ENCODE data around the gene KRTAP4-5.
"Not testable (repeated sequence)": the region's sequence is repeated elsewhere in the genome, so short reads cannot be mapped to it uniquely, and the experiment has no call there.

The KRTAP4-5 gene

DNA sequence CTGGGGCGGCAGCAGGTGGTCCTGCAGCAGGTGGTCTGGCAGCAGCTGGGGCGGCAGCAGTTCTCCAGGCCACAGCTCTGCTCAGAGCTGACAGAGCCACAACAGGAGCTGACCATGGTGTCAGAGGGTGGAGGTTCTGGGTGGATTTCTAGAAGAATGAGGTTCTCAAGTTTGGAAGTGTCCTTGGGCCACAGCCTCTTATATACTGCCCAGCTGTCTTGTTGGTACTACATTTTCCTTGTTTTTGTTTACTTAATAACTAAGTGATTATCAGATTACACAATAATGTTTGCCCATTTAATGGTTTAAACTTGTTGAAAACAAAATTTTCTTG is at the start of gene KRTAP4-5:
KRTAP4-5 (minus strand) TSS at position 174 of the 334 bp plus-strand sequence; CDS start at position 116, 58 bp downstream.
- DNase-seq (ENCODE audit: low read depth), result no peak

DNA sequence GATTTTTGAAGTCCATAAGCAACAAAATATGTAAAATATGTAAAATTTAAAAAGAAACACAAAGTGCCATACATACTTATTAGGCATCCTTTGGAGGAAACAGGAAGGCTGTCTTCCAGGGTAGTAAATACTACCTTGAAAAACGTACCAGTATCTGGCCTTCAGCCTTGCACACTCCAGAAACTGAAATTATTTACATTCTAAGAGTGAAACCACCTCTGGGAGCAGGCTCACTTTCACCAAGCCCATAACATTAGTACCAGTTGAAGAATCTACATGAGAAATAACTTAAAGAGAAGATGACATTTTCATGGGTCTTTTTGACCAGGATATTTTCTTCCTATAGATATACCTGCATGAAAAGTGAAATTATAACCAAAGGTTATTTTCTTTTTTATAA is 46.4 kb upstream of the KRTAP4-5 start:
- no peak for DNase-seq (ENCODE audit: low read depth)

DNA sequence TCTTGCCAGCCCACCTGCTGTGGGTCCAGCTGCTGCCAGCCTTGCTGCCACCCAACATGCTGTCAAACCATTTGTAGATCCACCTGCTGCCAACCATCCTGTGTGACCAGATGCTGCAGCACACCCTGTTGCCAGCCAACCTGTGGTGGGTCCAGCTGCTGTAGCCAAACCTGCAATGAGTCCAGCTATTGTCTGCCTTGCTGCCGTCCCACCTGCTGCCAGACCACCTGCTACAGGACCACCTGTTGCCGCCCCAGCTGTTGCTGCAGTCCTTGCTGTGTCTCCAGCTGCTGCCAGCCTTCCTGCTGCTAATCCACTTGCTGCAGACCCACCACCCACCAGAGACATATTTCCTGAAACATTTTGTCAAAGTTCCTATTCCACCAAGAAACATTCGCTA is 40.7 kb upstream of the KRTAP4-5 start:
- DNase-seq (ENCODE audit: low read depth), result no peak

DNA sequence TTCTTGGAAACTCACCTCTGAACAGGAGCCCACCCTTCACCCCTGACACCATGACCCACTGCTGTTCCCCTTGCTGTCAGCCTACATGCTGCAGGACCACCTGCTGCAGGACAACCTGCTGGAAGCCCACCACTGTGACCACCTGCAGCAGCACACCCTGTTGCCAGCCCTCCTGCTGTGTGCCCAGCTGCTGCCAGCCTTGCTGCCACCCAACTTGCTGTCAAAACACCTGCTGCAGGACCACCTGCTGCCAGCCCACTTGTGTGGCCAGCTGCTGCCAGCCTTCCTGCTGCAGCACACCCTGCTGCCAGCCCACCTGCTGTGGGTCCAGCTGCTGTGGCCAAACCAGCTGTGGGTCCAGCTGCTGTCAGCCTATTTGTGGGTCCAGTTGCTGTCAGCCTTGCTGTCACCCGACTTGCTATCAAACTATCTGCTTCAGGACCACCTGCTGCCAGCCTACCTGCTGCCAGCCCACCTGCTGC is 40.3 kb upstream of the KRTAP4-5 start, which contains the start of gene KRTAP9-1:
KRTAP9-1 (plus strand) TSS at position 51 of the 482 bp plus-strand sequence; CDS start at position 51, 0 bp downstream.
- not testable (repeated sequence) for DNase-seq (ENCODE audit: low read depth)

DNA sequence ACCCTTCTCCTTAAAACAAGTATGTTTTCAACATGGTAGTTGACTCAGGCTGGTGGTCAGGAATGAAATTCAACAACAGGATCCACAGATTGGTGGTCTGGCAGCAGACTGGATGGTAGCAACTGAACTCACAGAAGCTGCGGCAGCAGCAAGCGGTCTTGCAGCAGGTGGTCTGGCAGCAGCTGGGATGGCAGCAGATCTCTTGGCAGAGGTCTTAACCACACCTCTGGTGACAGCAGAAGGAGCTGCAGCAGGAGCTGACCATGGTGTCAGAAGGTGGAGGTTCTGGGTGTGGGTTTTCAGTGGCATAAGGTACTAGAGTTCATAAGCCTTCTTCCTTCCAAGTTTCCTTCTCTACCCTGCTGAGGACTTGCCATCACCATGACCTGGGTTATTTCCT is 37.2 kb upstream of the KRTAP4-5 start:
- no peak for DNase-seq (ENCODE audit: low read depth)

DNA sequence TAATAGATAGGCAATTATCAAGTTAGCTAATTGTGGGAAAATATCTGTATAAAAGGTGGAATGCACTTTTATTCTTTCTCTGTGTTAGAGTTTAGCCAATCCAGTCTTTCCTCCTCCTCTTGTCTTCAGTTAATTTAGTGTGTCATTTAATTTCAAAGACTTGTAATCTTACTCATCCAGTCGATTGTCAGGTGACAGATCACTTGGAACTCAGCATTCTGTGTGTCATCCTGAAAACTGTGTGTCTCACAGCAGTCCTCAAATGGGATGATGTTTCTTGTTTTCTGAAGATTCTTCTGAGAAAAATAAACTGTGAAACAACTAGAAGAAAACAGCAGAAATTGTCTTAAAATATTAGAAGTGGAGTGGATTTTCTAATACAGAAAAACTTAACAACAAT is 35.4 kb upstream of the KRTAP4-5 start:
- DNase-seq (ENCODE audit: low read depth), result no peak

DNA sequence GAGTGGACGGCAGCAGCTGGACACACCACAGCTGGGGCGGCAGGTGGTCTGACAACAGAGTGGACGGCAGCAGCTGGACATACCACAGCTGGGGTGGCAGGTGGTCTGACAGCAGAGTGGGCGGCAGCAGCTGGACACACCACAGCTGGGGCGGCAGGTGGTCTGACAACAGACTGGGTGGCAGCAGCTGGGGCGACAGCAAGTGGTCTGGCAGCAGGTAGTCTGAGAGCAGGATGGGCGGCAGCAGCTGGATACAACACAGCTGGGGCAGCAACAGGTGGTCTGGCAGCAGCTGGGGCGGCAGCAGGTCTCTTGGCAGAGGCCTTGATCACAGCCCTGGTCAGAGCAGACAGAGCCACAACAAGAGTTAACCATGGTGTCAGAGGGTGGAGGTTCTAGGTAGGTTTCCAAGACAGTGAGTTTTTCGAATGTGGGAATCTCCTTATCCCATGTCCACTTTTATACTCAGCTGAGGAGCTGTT is 34.9 kb upstream of the KRTAP4-5 start, which contains the start of gene KRTAP4-1:
KRTAP4-1 (minus strand) TSS at position 432 of the 482 bp plus-strand sequence; CDS start at position 375, 57 bp downstream.
- DNase-seq (ENCODE audit: low read depth), result no peak

DNA sequence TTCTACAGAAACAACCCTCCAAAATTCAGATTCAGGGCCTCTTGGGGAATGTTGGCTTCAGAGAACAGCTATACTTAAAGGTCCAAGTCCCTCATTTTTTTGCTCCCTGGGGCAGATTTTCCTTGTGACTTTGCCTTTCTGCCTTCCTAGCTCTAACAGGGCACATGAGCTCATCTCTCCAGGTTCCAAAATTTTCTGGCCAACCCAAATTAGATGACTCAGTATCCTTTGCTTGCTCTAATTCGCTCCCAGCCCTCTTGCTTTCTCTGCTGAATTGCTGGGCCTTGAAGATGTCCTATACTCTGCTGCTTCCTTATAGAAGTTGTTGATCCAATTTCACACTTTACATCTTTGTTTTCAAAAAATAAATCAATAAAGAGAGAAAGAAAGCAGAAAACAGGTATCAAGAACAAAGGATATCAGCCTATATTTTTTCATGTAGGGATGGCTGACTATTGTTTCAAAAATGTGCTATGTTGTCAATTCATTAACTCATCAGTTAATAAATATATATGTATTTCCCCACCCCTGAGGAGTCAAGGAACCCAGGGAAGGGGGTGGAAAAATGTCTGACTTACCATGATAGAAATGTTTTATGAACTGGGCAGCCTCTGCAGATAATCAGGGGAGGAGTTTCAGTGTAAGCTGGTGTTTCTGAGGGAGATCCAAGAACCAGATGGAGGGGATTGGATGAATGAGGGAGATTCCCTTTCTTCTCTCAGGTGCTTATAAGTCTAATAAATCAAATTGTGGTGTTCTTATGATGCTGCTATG is 29.4 kb upstream of the KRTAP4-5 start:
- peak; percentile 79 for DNase-seq (ENCODE audit: low read depth)

DNA sequence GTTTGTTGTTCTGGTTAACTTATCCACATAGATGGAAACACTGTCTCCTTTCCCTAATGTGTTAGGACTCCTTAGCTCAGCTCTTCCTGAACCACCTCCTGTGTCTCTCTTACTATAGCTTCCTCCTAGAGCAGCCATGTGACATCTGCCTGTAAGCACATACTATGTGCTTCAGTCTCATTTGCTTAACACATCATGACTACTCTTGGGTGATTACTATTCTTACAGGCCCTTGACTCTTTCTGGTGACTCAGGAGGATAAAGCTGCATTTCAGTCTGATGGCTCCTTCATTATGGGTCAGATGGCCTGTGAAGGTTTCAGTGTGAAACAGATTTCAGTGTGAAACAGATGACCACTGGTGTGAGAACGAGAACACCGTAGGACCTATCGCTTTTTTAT is 28.7 kb upstream of the KRTAP4-5 start:
- DNase-seq (ENCODE audit: low read depth), result peak; percentile 70

DNA sequence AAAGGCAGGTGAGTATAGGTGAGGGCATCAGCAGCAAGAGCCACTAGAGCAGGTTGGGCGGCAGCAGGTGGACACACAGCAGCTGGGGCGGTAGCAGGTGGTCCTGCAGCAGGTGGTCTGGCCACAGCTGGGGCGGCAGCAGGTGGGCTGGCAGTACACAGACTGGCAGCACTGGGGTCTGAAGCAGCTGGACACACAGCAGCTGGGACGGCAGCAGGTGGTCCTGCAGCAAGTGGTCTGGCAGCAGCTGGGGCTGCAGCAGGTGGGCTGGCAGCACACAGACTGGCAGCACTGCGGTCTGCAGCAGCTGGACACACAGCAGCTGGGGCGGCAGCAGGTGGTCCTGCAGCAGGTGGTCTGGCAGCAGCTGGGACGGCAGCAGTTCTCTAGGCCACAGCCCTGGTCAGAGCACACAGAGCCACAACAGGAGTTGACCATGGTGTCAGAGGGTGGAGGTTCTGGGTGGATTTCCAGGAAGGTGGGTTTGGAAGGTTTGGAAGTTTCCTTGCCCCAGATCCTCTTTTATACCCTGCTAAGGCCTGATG is 28.2 kb upstream of the KRTAP4-5 start, which contains the start of gene KRTAP4-2:
KRTAP4-2 (minus strand) TSS at position 495 of the 545 bp plus-strand sequence; CDS start at position 438, 57 bp downstream.
- no peak for DNase-seq (ENCODE audit: low read depth)

DNA sequence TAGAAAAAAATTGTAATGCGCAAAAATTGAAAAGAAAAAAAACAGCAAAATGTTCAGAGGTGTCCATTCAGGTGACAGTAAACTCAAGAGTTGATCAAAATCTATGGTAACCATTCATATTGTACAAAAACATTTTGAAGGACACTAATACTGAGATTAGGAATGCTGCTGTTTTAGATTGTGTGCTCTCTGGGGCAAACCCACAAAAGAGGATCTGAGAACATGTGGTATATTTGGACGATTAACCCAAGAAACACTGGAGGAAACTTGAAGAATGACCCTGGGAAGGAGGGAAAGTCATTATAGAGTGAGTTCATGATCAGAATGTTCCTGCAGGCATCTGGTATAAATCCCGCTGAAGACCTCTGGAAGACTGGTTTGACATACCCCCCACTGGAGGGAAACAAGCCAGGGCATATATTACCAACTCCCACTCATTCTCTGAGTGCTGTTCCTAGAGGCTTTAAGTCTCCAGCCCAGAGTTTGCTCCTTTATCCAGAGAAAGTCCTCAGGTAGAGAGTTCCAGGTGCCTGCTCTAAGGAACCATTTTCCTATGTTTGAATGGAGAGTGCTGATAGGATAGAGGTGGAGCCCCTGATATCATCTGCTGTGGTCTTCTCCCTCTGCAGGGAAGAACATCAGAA is 27.2 kb upstream of the KRTAP4-5 start:
- no peak for DNase-seq (ENCODE audit: low read depth)

DNA sequence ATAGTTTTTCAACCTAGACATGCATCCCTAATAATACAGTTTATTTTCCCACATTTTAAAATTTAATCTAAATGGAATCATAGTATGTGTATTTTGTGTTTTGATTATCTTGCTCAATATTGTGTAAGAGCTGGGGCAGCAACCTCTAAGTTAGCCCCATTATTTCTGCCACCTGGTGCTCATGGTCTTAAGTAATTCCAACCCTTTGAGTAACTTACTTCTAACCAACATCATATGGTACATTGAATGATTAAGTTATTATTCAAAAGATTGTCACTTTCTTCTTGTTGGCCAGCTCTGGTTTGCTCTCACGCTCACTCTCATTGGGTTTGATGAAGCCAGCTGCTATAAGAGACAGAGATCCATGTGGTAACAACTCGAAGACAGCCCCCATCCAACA is 22.3 kb upstream of the KRTAP4-5 start:
- DNase-seq (ENCODE audit: low read depth), result no peak

DNA sequence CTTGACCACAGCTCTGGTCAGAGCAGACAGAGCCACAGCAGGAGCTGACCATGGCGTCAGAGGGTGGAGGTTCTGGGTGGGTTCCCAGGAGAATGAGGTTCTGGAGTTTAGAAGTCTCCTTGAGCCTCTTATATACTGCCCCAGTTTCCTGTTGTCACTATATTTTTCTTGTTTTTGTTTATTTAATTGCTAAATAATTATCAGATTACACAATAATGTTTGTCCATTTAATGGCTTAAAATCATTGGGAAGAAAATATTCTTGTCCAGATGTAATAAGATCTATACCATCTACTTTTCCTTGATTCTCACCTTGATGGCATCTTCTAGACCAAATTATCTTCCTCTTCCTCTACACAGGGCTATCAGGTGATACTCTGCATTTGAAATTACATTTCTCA is 18.5 kb upstream of the KRTAP4-5 start, which contains the start of gene KRTAP4-3:
KRTAP4-3 (minus strand) TSS at position 101 of the 400 bp plus-strand sequence; CDS start at position 52, 49 bp downstream.
- DNase-seq (ENCODE audit: low read depth), result no peak

DNA sequence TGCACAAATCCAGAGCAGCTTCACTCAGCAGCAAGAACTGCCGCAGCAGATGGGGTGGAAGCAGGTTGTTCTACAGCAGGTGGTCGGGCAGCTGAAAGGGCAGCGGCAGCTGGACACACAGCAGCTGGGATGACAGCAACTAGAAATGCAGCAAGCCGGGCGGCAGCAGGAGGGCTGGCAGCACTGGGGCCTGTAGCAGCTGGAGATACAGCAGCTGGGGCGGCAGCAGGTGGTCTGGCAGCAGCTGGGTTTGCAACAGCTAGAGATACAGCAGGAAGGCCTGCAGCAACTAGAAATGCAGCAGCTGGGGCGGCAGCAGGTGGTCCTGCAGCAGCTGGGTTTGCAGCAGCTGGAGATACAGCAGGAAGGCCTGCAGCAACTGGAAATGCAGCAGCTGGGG is 17.9 kb upstream of the KRTAP4-5 start:
- no peak for DNase-seq (ENCODE audit: low read depth)

DNA sequence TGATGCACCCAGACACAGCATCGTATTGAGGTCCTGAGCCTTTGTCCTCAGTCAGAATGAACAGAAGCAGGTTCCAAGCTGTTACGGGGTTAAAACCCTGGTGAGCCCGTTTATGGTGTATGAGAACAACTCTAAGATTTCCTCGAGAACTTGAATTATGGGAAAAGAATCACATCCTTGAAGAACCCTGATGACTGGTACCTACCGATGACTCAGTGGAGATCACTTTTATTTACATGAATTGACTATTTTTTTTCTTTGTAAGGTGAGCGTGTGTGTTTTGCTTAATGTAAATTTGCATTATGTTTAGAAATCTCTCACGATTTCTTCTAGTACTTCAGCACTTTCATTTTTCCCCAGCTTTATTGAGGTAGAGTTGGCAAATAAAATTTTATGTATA is 14.2 kb upstream of the KRTAP4-5 start:
- DNase-seq (ENCODE audit: low read depth), result no peak

DNA sequence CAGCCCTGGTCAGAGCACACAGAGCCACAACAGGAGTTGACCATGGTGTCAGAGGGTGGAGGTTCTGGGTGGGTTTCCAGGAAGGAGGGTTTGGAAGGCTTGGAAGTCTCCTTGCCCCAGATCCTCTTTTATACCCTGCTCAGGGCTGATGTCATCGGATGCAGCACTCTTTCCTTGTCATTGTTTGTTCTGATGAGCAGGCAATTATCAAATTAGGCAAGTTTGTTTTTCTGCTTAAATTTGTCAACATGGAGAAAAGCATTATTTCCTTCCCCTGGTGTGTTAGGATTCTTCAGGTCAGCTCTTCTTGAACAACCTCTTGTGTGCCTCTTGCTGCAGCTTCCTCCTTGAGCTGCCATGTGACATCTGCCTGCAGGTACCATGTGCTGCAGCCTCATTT is 11.0 kb upstream of the KRTAP4-5 start, which contains the start of gene KRTAP4-4:
KRTAP4-4 (minus strand) TSS at position 101 of the 400 bp plus-strand sequence; CDS start at position 44, 57 bp downstream.
- no peak for DNase-seq (ENCODE audit: low read depth)

DNA sequence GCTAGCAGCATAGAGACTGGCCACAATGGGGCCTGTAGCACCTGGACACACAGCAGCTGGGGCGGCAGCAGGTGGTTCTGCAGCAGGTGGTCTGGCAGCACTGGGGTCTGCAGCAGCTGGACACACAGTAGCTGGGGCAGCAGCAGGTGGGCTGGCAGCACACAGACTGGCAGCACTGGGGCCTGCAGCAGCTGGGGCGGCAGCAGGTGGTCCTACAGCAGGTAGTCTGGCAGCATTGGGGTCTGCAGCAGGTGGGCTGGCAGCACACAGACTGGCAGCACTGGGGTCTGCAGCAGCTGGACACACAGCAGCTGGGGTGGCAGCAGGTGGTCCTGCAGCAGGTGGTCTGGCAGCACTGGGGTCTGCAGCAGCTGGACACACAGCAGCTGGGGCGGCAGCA is 10.6 kb upstream of the KRTAP4-5 start:
- not testable (repeated sequence) for DNase-seq (ENCODE audit: low read depth)

DNA sequence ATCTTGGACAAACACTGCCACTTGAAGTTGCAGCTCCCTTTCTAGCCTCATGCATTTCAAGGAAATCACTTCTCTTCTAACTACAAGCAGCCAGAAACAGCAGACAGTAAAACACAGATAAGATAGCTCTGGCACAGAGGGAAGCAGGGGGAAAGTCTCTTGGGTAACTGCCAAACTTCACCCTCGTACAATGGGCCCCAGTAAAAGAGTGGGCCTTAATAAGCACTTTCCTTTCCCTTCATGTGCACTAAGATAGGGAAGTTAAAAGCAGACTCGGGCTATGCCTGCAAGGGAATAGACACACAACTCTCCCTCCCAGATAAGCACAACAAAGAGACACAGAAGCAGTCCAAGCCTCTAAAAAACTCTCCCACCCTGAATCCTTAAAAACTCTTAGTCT is 4.2 kb upstream of the KRTAP4-5 start:
- no peak for DNase-seq (ENCODE audit: low read depth)

DNA sequence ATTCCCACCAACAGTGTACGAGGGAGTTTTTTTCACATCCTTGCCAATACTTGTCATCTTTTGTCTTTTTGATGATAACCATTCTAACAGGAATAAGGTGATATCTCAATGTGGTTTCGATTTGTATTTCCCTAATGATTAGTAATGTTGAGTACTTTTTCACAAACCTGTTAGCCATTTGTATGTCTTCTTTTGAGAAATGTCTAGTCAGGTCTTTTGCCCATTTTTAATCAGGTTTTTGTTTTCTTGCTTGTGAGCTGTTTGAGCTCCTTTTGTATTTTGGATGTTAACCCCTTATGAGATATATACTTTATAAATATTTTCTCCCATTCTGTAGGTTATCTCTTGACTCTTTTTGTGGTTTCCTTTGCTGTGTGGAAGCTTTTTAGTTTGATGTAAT is 1.9 kb upstream of the KRTAP4-5 start:
- no peak for DNase-seq (ENCODE audit: low read depth)

DNA sequence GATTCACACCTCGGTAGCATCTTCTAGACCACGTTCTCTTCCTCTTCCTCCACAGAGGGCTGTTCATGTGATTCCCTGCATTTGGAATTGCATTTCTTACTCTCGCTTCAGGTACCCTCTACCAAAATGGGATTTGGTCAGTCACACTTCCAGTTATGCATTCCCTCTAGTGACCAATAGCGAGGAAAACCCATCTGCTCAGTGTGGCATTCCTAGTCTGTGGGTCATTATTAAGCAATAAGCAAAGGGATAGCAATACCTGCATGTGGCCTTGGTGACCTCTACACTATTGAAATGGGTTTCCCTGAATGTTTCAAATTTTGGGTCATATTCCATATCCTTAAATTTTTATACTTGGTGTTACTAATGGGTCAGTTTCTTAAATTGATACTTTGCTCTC is 401 bp upstream of the KRTAP4-5 start:
- DNase-seq (ENCODE audit: low read depth), result no peak

DNA sequence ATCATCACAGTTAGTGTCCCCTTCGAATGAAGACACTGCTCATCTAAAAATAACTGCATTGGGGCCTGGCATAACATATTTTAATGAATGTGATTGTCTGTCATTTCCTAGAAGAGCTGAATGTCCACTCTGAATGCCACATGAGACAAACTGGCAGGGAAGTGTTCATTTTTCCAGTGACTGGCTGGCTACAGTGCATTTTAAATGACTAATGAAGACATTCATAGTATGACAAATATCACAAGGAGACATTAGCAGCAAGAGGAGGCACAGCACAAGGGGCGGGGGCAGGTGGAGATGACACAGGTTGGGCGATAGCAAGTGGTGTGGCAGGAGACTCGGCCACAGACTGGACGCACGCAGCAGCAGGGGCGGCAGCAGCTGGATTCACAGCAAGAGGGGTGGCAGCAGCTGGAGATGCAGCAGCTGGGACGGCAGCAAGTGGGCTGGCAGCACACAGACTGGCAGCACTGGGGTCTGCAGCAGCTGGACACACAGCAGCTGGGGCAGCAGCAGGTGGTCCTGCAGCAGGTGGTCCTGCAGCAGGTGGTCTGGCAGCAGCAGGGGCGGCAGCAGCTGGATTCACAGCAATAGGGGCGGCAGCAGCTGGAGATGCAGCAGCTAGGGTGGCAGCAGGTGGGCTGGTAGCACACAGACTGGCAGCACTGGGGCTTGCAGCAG is 514 bp downstream of the KRTAP4-5 start:
- DNase-seq (ENCODE audit: low read depth), result not testable (repeated sequence)

Data from stromal cell of bone marrow (primary cell).